NOMO-1 (cell line): ENCODE measurements around the gene OST4.

Experiments used
- DNase-seq, 2 experiments: peaks; one replicate each; lab custom pipeline; 2025; ENCODE audit not compliant: unreplicated experiment in 2 of 2; lab: John Stamatoyannopoulos, UW

Gene OST4

DNA sequence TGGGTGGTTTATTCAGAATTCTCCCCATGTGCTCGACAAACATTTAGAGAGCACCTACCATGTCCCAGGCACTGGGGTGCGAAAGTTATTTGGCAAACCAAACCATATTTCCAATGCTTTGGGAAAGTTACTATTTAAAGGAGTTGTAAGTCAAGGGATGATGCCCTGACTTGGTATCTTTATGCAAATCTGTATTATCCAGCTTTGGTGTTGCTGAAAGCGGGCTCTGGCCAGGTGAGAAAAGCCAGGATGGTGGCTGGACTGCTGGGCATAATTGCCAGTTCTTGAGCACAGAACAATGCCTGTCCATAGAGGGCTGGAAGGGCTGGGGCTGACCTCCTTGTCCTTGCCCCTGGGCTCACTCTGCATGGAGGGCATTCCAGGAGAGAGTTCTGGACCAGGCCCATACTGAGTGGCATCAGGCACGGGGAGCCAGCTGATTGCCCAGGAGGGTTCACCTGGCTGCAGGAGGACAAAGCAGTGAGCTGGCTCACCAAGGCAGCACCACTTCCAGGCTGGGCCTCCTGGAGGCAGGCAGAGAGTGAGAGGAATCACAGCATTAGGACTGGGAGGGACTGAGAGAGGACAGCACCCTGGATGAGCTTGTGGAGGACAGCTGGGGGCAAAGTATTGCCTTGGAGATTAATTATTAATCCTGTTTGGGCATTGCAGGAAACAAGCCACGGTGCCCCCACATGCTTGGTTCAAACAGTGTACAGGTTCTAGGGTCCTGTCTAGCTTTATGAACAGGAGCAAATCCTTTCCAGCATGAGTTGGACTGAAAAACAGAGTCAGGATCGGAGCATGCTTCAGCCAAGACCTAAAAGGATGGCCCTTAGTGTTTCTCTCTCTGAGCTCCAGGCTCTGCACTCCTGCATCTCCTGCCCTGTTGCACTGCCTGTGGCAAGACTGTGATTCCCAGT, 22.2 kb upstream of the OST4 start:
- no peak for DNase-seq

DNA sequence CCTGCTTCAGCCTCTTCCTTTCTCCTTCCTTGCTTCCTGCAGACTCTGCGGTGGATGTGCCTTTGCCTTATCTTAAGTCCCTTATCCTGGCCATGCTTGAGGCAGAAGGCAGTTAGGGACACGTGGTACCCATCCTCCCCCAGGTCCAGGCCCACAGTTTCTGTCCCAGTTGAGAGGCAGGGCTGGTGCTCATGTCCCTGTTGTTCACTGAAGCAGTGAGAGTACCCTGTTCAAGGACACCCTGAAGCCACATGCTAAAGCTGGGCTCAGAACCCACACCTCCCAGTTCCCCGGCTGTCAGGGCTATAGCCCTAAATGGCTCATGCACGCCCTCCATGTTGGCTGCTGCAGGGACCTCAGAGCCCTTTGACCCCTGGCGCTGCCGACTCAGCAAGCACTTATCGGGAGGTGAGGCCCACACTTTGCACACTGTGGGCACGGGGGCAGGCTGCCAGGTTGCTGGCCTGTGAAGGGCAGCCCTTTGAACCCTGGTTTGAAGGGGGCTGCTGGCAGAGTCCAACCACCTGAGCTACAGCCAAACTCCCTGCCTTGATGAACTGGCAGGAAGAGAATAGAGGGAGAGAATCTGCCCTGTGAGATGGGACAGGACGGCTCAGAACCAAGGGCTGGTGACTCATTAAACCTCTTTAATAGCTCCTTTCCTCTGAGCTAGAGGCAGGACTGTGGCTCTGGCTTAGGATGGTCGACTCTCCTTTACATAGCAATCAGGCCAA, 21.4 kb upstream of the OST4 start:
- no peak for DNase-seq

GRCh38 chr2:27091746-27092695, 20.6 kb upstream of the OST4 start:
- no peak for DNase-seq

- no peak for DNase-seq
These were observed 17.9 kb upstream of the OST4 start for GRCh38 chr2:27089111-27089954.

DNA sequence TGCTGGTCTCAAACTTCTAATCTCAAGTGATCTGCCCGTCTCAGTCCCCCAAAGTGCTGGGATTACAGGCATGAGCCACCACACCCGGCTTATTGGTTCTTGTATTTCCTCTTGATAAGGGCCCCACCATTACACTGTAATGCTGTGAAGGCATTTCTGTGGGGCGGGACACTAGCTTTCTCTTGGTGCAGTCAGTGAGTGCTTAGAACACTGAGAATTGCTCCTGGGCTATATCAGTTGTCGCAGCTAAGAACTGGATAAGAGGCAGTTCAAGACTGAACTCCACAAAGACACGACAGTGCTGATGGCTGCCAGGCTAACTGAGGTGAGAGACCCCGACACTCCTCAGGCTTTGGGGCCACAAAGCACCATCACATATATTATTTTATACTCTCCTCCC, 17.2 kb upstream of the OST4 start:
- no peak for DNase-seq

DNA sequence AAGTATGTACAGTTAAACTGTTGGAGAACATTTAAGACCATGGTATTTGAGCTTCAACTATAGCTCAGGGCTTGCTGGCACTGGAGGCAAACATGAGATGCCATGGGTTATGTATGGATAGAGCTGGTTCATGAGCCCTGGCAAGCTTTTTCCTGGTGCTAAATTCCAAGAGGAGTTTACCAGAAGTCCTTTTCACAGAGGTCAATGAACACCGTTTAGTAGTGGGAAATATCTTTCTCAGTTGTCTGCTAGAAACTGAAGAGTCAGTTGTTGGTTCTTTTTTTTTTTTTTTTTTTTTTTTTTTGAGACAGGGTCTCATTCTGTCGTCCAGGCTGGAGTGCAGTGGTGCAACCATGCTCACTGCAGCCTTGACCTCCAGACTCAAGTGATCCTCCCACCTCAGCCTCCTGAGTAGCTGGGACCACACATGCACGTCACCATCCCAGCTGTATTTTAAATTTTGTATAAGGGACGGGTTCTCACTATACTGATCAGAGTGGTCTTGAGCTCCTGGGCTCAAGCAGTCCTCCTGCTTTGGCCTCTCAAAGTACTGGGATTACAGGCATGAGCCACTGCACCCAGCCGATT, 16.5 kb upstream of the OST4 start:
- DNase-seq, result no peak

- no peak for DNase-seq
These were observed 15.5 kb upstream of the OST4 start, which contains the start of gene KHK for GRCh38 chr2:27086724-27087593. KHK (plus strand) TSS chr2:27086772; CDS start chr2:27087260, 488 bp downstream.

GRCh38 chr2:27086090-27086723, 14.8 kb upstream of the OST4 start:
- DNase-seq, result peak; percentile 88 to 93

GRCh38 chr2:27085673-27086089, 14.2 kb upstream of the OST4 start:
- DNase-seq, result peak in 1 of 2 experiments; percentile 29

DNA sequence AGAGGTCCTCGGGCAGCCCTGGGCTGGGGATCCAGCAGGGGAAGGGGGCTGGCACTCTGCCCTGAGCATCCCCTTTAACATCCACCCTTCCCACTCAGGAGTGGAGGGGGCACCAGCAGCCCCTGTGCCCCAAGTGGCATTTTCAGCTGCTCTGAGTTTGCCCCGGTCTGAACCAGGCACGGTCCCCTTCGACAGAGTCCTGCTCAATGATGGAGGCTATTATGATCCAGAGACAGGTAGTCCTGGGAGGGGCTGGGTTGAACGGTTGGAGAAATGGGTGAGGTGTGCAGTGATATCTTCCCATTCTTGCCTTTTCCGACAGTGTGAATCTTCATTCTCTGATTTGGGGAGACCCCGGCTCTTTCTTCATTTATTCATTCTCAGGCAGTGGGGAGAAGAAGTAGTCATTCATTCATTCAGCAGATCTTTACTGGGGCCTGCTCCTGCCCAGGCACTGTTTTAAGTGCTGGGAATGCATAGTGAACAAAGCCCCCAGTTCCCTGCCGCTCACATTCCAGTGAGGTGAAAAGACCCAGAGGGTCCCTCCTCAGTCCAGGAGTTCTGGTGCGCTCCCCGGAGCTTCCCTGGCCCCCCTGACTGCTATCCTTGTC, 13.7 kb upstream of the OST4 start:
- DNase-seq, result no peak

DNA sequence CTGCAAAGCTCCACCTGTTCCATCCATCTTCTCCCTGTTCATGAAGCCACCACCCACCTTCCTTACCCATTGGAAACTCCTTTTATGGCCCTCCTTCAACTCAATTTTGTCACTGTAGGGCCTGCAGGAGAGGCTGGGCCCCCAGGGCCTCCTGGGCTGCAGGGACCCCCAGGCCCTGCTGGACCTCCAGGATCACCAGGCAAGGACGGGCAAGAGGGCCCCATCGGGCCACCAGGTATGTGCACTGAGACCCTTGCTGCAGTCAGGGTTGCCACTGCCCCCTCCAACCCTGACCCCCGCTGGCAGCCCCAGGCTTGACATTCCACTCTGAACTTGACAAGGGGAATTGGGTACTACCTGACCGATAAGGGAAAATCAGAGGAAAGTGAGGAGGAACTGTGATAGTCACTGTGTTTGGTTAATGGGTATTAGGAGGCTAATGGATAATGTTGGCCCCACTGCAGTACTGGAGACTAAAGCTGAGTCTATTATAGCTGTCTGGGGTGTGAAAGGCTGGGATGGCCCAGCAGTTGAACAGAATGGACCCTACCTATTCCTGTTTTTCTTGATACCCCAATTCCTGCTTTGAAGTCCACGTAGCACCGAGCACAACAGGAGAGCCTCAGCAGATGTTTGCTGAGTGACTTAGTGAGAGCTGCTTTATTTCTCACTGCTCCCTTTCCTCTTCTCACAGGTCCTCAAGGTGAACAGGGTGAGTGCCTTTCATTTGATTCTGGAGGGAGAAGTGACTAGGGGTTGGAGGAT, 13.0 kb upstream of the OST4 start:
- DNase-seq, result no peak

- no peak for DNase-seq
These were observed 12.2 kb upstream of the OST4 start for GRCh38 chr2:27083410-27084296.

DNA sequence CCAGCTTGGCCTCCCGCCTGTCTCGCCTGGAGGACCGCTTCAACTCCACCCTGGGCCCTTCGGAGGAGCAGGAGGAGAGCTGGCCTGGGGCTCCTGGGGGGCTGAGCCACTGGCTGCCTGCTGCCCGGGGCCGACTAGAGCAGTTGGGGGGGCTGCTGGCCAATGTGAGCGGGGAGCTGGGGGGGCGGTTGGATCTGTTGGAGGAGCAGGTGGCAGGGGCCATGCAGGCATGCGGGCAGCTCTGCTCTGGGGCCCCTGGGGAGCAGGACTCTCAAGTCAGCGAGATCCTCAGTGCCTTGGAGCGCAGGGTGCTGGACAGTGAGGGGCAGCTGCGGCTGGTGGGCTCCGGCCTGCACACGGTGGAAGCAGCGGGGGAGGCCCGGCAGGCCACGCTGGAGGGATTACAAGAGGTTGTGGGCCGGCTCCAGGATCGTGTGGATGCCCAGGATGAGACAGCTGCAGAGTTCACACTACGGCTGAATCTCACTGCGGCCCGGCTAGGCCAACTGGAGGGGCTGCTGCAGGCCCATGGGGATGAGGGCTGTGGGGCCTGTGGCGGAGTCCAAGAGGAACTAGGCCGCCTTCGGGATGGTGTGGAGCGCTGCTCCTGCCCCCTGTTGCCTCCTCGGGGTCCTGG, 11.4 kb upstream of the OST4 start:
- no peak for DNase-seq

GRCh38 chr2:27081984-27082772, 10.7 kb upstream of the OST4 start:
- peak; percentile 31 to 32 for DNase-seq

- no peak for DNase-seq
These were observed 9.1 kb upstream of the OST4 start for GRCh38 chr2:27080603-27080936.
